ENCODE measurements around the gene ZCRB1.

The ZCRB1 gene

GRCh38 chr12:42346403-42347002, 20.6 kb upstream of the ZCRB1 start:
- H3K36me3 ChIP-seq (replicated peaks) = no peaks in the 10 kb centered on the region
- H3K4me3 ChIP-seq (ENCODE audit: low read depth, low read length) = no peak overlapping the region
- DNase-seq = no peak
- TF ChIP-seq CTCF (IDR thresholded peaks at IDR 0.05; ENCODE audit: low read depth, low read length, missing control alignments) = no peak
- in situ Hi-C loops (cut with HindIII; ENCODE audit: low pct_ligation_motif_present, low sequenced_read_pairs) = no loop called here
- no peak overlapping the region for H3K27ac ChIP-seq
- no peaks in the 10 kb centered on the region for H3K27me3 ChIP-seq (replicated peaks)

GRCh38 chr12:42343721-42344120, 17.8 kb upstream of the ZCRB1 start:
- no peak for DNase-seq
- Histone ChIP-seq H3K36me3 (replicated peaks) (no peaks in the 10 kb centered on the region), H3K27ac (no peak overlapping the region), H3K27me3 (replicated peaks) (no peaks in the 10 kb centered on the region), H3K4me3 (ENCODE audit: low read depth, low read length) (no peak overlapping the region)
- TF ChIP-seq CTCF (IDR thresholded peaks at IDR 0.05; ENCODE audit: low read depth, low read length, missing control alignments) = no peak
- in situ Hi-C loops (cut with HindIII; ENCODE audit: low pct_ligation_motif_present, low sequenced_read_pairs) = no loop called here

- Histone ChIP-seq H3K36me3 (replicated peaks) (no peaks in the 10 kb centered on the region), H3K27ac (no peak overlapping the region), H3K4me3 (ENCODE audit: low read depth, low read length) (no peak overlapping the region), H3K27me3 (replicated peaks) (no peaks in the 10 kb centered on the region)
- in situ Hi-C loops (cut with HindIII; ENCODE audit: low pct_ligation_motif_present, low sequenced_read_pairs) = no loop called here
- DNase-seq = no peak
- TF ChIP-seq CTCF (IDR thresholded peaks at IDR 0.05; ENCODE audit: low read depth, low read length, missing control alignments) = no peak
Observed at GRCh38 chr12:42342028-42342427, 16.1 kb upstream of the ZCRB1 start.

- TF ChIP-seq CTCF (IDR thresholded peaks at IDR 0.05; ENCODE audit: low read depth, low read length, missing control alignments) = no peak
- in situ Hi-C loops (cut with HindIII; ENCODE audit: low pct_ligation_motif_present, low sequenced_read_pairs) = no loop called here
Observed at GRCh38 chr12:42338280-42338679, 12.4 kb upstream of the ZCRB1 start.

GRCh38 chr12:42336286-42336685, 10.4 kb upstream of the ZCRB1 start:
- no peaks in the 10 kb centered on the region for H3K27me3 ChIP-seq (replicated peaks)
- peaks cover 4% of the 10 kb centered on the region for H3K36me3 ChIP-seq (replicated peaks)
- in situ Hi-C loops (cut with HindIII; ENCODE audit: low pct_ligation_motif_present, low sequenced_read_pairs) = no loop called here
- H3K4me3 ChIP-seq (ENCODE audit: low read depth, low read length) = no peak overlapping the region
- no peak overlapping the region for H3K27ac ChIP-seq
- no peak for DNase-seq
- TF ChIP-seq CTCF (IDR thresholded peaks at IDR 0.05; ENCODE audit: low read depth, low read length, missing control alignments) = no peak

More at GRCh38 chr12:42338280-42338679, 12.4 kb upstream of the ZCRB1 start:
- DNase-seq = no peak
- Histone ChIP-seq H3K36me3 (replicated peaks) (peaks cover 4% of the 10 kb centered on the region), H3K27ac (no peak overlapping the region), H3K27me3 (replicated peaks) (no peaks in the 10 kb centered on the region), H3K4me3 (ENCODE audit: low read depth, low read length) (no peak overlapping the region)
